ENCODE results near the gene KAT5.
A peak's percentile ranks its signal among the peaks of the same experiment; 100 is the strongest.
"Not testable (repeated sequence)": the region's sequence is repeated elsewhere in the genome, so short reads cannot be mapped to it uniquely, and the experiment has no call there.

Gene KAT5

DNA sequence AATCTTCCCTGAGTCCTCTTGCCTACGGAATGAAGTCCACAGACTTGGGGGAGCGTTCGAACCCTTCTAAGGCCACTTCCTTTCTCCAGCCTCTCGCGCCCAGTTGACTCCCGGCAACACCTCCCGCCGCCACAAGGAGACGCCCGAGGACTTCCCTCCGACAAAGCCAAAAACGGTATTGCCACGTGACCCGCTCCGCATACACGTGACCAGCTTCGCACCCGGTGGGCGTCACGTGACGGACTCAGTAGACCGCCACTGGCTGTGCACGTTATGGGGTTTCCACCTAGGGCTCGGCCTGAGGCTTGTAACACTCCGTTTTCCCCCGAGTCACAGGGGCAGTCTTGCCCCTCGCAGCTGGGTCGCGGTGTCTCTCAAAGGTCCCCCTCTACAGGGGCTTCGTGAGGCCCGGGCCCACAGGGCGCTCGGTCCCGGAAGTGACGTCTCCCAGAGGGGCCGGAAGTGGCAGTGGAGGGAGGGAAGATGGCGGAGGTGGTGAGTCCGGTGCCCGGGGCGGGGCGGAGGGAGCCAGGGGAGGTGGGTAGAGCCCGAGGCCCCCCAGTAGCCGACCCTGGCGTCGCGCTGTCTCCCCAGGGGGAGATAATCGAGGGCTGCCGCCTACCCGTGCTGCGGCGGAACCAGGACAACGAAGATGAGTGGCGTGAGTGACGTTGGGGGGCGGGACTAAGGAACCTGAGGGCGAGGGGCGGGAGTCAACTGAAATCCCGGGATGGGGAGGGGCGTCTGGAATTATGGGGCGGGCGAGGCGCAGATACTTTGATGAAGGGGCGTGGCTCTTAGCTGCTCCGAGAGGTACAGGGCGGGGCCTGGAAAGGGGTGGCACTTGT, at the start of gene KAT5:
KAT5 (plus strand) TSS at position 468 of the 848 bp plus-strand sequence; CDS start at position 484, 16 bp downstream.
- DNase-seq (ENCODE audit: low read depth in 2 of 2, low spot score in 1 of 2) = peak; percentile 96 to 98

DNA sequence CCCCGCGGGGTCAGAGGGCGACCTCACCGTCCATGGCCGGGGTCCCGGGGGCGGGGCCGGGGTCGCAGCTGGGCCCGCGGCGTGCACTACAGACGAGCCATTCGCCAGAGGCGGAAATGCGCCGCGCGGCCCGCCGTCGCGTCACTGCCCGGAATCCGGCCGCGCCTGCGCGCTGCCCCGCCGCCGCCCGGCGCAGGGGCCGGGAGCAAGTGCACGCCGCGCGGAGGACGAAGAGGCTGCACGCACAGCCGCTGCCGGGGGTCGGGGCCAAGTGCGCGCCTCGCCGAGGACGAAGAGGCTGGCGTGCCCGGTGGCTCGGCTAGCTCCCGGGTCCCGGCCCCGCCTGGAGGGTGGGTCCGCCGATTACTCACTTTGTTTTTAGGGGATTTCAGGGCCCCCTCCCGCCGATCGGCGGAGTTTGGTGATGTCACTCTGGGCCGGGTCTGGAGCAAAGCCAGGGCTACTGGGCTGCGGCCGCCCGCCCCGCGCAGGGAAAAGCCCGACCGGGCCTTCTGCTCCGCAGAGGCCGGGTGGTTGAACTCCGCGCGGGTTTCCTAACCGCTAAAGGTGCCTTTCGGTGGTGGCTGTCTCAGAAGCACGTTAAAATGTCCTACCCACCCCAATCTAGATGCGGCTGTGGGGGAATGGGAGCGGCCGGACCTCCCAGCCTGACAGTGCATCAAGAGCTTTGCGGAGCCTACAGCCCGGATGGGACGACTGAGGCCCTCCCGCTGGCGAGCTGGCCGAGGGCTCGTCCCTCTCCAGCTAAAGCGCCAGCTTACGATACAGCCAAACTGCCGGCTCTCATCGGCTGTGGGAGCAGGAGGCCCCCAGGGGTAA, 49.0 kb upstream of the KAT5 start, which contains the start of gene RELA:
RELA (minus strand) TSS at position 118 of the 840 bp plus-strand sequence; CDS start at position 34, 84 bp downstream.
- peak; percentile 74 to 80 for DNase-seq (ENCODE audit: low read depth in 2 of 2, low spot score in 1 of 2)

DNA sequence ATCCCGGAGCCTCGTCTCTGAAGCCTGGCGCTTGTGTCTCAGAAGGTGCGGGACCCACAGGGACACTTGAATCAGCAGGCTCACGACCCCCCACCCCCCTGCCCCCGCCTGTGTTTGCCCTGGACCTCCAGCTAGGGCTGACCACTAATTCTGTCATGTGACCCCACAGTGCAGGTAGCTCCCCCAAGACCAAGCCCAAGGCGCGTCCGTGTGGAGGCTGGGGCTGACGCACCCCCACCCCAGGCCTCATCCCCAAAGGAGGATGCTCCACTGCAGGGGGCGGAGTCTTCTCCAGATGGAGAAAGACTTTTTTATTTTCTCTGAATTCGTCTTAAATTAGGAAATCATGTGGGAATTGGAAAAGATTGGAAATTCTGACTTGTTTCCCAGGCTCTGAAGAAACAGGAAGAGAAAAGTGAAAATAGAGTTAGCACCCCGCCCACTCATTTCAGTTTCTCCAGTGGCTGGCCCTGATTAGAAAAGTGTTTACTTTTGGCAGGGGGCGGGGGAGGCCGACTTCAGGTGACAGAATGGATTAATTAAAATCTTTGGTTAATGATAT, 48.3 kb upstream of the KAT5 start:
- DNase-seq (ENCODE audit: low read depth in 2 of 2, low spot score in 1 of 2) = no peak

DNA sequence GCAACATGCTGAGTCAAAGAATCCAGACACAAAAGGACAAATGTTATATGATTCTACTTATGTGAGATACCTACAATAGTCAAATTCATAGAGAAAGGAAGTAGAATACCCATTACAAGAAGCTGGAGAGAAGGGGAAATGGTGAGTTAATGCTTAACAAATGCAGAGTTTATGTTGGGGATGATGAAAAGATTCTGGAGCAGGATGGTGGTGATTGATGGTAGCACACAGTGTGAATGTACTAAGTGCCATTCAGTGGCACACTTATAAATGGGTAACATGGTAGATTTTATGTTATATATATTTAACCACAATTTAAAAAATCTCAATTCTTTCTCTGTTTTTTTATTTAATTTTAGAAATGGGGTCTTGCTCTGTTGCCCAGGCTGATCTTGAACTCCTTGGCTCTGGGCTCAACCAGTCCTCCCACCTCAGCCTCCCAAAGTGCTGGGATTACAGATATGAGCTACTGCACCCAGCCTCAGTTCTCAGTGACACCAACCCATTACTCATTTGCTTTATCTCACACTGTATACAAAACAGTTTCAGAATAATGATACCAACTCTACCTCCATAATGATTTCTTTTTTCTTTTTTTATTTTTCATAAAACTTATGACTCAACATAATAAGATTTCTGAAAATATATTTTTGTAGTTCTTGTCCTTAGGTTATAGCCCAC, 39.7 kb upstream of the KAT5 start:
- DNase-seq (ENCODE audit: low read depth in 2 of 2, low spot score in 1 of 2) = no peak

DNA sequence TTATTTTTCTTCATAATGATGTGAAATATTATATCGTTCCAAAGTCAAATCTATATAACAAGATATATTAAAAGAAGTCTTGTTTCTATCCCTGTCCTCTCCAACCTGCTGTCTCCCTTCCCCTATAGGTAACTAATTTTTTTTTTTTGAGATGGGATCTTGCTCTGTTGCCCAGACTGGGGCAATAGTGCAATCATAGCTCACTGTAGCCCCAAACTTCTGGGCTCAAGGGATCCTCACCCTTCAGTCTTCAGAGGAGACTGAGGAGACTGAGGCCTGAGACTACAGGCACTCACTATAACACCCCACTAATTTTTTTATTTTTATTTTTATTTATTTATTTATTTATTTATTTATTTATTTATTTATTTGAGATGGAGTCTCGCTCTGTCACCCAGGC, 39.1 kb upstream of the KAT5 start:
- DNase-seq (ENCODE audit: low read depth in 2 of 2, low spot score in 1 of 2) = no peak

DNA sequence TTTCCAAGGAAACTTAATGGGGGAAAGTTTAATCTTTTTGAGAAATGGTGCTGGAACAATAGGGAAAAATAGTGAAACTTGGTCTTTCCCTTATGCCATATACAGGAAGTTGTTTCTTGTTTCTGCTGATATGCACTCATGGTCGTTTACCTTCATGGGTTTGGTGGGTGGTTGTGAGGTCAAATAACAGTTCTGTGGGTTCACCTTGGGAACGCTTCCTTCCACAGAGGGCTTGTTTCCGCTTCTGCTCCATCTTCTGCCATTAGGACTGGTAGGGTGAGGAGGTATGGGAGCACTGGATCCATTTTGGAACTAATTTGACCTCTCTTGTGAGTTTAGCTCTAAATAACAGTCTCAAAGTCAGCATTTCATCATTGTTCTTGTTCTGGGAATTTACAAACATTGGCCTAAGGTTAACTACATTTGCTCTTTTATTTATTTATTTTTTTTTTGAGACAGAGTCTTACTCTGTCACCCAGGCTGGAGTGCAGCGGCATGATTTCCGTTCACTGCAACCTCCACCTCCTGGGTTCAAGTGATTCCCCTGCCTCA, 31.8 kb upstream of the KAT5 start:
- no peak for DNase-seq (ENCODE audit: low read depth in 2 of 2, low spot score in 1 of 2)

DNA sequence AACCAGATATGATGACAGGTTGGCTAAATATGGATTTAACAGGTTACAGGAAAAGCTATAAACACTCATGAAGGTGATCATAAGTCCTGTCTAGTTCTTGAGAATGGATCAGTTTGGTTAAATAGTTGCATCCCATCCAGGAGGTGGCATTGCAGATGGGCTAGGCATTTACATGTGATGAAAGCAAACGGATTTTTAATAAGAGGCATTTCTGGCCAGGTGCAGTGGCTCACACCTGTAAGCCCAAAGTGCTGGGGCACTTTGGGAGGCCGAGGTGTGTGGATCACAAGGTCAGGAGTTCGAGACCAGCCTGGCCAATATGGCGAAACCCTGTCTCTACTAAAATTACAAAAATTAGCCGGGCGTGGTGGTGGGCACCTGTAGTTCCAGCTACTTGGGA, 28.6 kb upstream of the KAT5 start:
- DNase-seq (ENCODE audit: low read depth in 2 of 2, low spot score in 1 of 2) = not testable (repeated sequence)

DNA sequence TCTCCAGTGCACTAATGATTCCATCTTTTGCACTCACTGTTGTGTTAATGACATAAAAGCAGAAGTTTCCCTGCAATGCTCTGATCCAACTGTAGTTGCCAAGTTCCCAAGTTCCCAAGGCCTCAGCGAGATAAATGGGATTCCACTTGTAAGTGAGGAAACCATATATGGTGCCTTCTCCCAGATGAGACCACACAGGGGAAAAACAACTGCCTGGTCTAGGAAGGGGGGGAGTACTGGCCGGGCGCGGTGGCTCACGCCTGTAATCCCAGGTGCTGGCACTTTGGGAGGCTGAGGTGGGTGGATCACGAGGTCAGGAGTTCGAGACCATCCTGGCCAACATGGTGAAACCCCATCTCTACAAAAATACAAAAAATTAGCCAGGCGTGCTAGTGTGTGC, 26.1 kb upstream of the KAT5 start:
- DNase-seq (ENCODE audit: low read depth in 2 of 2, low spot score in 1 of 2) = no peak

DNA sequence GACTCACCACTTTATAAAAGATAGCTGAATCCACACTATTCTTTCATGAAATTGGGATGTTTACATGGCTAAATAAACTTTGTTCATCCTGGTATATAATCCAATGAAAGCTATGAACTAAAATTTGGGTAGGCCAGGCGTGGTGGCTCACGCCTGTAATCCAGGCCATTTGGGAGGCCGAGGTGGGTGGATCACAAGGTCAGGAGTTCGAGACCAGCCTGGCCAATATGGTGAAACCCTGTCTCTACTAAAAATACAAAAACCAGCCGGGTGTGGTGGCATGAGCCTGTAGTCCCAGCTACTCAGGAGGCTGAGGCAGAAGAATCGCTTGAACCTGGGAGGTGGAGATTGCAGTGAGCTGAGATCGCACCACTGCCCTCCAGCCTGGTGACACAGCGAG, 20.2 kb upstream of the KAT5 start:
- DNase-seq (ENCODE audit: low read depth in 2 of 2, low spot score in 1 of 2) = not testable (repeated sequence)

DNA sequence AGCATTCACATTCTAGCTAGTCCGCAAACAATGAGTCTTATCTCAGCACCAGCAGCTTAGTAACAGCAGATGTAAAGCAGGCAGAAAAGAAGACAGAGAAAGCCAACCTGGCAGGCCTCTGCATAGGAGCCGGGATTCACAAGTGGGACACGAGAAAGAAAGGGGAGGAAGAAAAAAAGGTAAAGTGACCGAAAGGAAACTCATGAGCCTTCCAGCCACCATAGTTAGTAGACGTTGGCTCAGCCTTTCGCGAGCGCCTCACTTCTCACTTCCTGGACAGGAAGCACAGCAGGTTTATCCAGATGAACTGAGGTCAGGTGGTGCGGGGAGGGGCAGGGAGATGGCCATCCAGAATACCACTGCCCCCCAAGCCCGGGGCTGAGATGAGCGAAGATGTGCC, 19.7 kb upstream of the KAT5 start:
- DNase-seq (ENCODE audit: low read depth in 2 of 2, low spot score in 1 of 2) = no peak

DNA sequence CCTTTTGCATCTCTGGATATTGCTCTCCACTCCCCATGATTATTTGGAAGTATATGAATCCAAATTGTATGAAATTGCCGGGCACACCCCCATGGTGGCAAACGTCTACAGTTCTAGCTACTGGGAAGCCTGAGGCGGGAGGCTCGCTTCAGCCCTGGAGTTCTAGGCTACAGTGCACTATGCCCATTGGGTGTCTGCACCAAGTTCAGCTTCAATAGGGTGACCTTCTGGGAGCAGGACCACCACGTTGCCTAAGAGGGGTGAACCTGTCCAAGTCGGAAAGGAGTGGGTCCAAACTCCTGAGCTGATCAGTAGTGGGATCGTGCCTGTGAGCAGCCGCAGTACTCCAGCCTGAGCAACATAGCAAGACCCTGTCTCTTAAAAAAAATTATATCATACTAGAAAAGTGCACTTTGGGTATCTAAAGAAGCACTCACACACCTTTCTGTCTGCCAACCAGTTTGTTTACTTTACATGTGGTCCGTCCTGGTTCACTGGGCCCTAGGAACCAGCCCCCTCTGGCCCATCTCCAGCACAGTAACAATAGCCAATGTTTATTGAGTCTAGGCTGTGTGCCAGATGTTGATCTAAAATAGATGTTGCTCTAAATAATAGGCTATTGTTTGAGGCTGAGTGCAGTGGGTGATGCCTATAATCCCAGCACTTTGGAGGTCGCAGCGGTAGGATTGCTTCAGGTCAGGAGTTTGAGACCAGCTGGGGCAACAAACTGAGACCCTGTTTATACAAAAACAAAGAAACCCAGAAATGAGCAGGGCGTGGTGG, 16.4 kb upstream of the KAT5 start:
- DNase-seq (ENCODE audit: low read depth in 2 of 2, low spot score in 1 of 2) = no peak

DNA sequence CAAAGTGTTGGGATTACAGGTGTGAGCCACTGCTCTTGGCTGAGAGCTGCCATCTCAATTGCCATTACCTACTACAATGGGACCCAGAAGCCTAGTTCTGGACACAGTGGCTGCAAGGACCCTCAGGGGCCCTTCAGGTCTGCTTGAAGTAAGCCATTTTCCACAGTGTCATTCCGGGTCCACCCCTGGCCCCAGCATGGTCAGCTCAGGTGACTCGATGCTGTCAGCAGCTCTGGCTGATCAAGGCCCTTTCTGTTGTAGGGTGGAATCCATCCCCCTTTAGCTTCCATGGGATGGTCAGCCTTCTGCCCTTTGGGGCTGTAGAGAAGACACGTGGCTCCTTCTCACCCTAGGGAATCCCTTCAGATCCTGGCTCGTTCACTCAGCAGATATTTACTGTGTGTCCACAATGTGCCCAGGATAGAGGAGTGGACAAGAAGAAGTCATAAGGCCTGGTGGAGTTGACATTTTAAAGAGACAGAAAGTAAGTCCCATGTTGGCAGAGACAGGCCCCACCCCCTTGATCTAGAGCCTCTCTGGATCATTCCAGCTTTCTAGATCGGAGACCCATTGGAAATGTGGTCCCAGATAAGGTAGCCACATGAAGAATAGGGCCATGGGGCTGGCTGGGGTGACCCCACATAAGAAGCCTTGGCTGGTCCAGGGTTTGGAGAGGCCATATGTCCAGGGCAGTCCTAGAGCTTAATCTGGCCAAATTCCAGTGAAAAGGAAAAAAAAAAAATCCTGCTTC, 15.1 kb upstream of the KAT5 start:
- no peak for DNase-seq (ENCODE audit: low read depth in 2 of 2, low spot score in 1 of 2)

DNA sequence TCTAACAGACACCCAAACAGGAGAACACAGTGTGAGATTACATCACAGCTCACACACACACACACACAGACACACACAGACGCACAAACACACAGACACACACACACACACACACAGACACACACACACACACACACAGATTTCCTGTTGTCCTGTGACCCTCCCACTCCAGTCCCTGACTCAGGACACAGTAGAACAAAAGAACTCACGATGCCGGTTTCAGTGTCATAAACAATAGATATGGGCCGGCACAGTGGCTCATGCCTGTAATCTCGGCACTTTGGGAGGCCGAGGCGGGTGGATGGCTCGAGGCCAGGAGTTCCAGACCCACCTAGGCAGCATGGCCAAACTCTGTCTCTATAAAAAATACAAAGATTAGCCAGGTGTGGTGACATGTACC, 13.8 kb upstream of the KAT5 start:
- DNase-seq (ENCODE audit: low read depth in 2 of 2, low spot score in 1 of 2) = no peak

DNA sequence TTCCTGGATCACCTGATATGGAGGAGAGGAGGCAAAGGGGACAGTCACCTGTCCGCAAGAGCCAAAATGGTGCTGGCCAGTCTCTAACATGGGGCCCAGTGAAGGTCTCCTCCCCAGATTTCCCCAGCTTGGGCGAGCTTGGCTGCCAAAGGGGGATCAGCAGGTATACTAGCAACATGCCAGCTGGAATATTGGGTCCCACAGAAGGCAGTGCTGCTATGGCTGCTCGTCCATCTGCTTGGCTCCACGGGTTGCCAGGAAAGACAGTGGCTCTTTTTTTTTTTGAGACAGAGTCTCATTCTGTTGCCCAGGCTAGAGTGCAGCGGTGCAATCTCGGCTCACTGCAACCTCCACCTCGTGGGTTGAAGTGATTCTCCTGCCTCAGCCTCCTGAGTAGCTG, 12.7 kb upstream of the KAT5 start:
- DNase-seq (ENCODE audit: low read depth in 2 of 2, low spot score in 1 of 2) = no peak

DNA sequence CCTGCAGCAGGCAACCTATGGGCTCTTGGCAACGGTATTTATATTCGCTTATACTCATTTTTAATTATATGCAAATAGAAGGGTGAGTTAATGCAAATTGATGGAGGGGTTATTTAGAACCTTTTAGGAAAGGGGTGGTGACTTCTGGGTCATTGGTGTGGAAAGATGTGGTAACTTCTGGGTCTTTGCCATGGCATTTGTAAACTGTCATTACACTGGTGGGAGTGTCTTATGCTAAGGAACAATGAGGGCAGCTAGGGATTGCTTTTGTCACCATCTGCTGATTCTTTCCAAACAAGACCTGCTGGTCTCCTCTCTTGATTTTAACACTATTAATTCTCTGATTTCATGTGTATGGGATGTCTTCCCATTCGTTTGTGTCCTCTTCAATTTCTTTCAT, 11.7 kb upstream of the KAT5 start:
- no peak for DNase-seq (ENCODE audit: low read depth in 2 of 2, low spot score in 1 of 2)

DNA sequence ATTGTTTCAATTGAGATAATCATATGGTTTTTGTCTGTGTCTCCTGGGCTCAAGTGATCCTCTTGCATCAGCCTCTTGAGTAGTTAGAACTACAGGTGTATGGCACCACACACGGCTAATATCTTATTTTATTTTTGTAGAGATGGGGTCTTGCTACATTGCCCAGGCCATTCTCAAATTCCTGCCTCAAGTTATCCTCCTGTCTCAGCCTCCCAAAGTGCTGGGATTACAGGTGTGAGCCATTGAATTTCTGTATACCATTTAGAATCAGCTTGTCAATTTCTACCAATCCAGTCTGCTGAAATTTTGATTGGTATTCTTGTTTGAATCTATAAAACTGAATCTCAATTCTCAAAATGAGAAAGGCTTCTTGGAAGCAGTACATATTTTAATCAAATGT, 10.4 kb upstream of the KAT5 start:
- no peak for DNase-seq (ENCODE audit: low read depth in 2 of 2, low spot score in 1 of 2)

DNA sequence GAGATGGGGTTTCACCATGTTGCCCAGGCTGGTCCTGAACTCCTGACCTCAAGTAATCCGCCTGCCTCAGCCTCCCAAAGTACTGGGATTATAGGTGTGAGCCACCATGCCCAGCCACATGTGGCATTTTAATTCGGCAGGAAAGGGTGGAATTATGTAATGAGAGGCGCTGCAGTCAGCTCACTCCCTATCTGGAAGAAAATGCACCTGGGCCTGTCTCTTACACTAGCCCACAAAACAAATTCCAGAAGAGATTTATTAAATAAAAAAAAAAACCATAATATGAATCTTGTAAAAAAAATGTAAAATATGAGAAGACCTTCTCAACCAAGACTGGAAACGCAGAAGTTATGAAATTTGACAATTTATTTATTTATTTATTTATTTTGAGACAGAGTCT, 8.2 kb upstream of the KAT5 start:
- no peak for DNase-seq (ENCODE audit: low read depth in 2 of 2, low spot score in 1 of 2)

DNA sequence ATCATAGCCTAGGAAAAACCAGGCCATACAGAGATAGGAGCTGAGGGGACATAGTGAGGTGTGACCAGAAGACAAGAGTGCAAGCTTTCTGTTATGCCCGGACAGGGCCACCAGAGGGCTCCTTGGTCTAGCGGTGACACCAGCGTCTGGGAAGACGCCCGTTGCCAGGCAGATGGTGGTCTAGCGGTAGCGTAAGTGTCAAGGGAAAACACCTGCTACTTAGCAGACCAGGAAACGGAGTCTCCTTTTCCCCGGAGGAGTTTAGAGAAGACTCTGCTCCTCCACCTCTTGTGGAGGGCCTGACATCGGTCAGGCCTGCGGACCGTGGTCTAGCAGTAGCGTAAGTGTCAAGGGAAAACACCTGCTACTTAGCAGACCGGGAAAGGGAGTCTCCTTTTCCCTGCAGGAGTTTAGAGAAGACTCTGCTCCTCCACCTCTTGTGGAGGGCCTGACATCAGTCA, 5.7 kb upstream of the KAT5 start:
- peak; percentile 30 to 61 for DNase-seq (ENCODE audit: low read depth in 2 of 2, low spot score in 1 of 2)

DNA sequence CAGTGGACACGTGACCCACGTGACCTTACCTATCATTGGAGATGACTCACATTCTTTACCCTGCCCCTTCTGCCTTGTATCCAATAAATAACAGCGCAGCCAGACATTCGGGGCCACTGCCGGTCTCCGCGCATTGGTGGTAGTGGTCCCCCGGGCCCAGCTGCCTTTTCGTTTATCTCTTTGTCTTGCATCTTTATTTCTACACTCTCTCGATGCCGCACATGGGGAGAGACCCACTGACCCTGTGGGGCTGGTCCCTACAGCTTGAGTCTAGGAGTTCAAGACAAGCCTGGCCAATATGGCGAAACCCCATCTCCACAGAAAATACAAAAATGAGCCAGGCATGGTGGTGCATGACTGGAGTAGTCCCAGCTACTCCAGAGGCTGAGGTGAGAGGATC, 5.0 kb upstream of the KAT5 start:
- DNase-seq (ENCODE audit: low read depth in 2 of 2, low spot score in 1 of 2) = not testable (repeated sequence)

Data from stimulated activated CD8-positive, alpha-beta memory T cell treated with anti-CD3 and anti-CD28 coated beads, Interleukin-4, amount 100 ng/mL, for 1 hour (primary cell).